Measurements from ENCODE around the gene SEC14L6. TPM values are rescaled to one million over a fixed set of nuclear protein-coding genes. Genes with fewer than 3 reads are reported as not detected.
"Not testable (repeated sequence)": the region's sequence is repeated elsewhere in the genome, so short reads cannot be mapped to it uniquely, and the experiment has no call there.

The SEC14L6 gene
- total RNA-seq, 1 donor from 2014 or later: 14.8 TPM

GRCh38 chr22:30552719-30553118, 6.2 kb upstream of the SEC14L6 start:
- H3K4me1 ChIP-seq: no peaks in the 10 kb centered on the region
- DNase-seq (no peak), ATAC-seq (no peak)
- H3K4me3 ChIP-seq: no peak overlapping the region
- no peak for TF ChIP-seq CTCF (IDR thresholded peaks at IDR 0.05)
- H3K36me3 ChIP-seq: no peaks in the 10 kb centered on the region
- H3K27me3 ChIP-seq (ENCODE audit: low read depth): no peaks in the 10 kb centered on the region
- intact Hi-C loops (cut with DNase I): no loop called here
- no peak overlapping the region for H3K27ac ChIP-seq
- no peaks in the 10 kb centered on the region for H3K9me3 ChIP-seq

GRCh38 chr22:30551813-30552212, 5.3 kb upstream of the SEC14L6 start:
- ATAC-seq; H3K27me3 ChIP-seq (ENCODE audit: low read depth); intact Hi-C loops (cut with DNase I); H3K4me3 ChIP-seq; H3K9me3 ChIP-seq; H3K36me3 ChIP-seq; DNase-seq; H3K27ac ChIP-seq; H3K4me1 ChIP-seq: not testable (repeated sequence)

GRCh38 chr22:30547188-30547587, 647 bp upstream of the SEC14L6 start:
- H3K27me3 ChIP-seq (ENCODE audit: low read depth): peaks cover 10% of the 10 kb centered on the region

GRCh38 chr22:30542811-30543188, 3.7 kb downstream of the SEC14L6 start:
- intact Hi-C loops (cut with DNase I): no loop called here
- Histone ChIP-seq H3K27ac (peak overlapping the region; percentile 65), H3K27me3 (ENCODE audit: low read depth) (peaks cover 18% of the 10 kb centered on the region), H3K36me3 (no peaks in the 10 kb centered on the region), H3K9me3 (no peaks in the 10 kb centered on the region), H3K4me1 (peaks cover 5% of the 10 kb centered on the region), H3K4me3 (peak overlapping the region; percentile 51)
- DNase-seq: no peak
- no peak for TF ChIP-seq CTCF (IDR thresholded peaks at IDR 0.05)
- ATAC-seq: no peak

More at GRCh38 chr22:30547188-30547587, 647 bp upstream of the SEC14L6 start:
- intact Hi-C loops (cut with DNase I): no loop called here
- Histone ChIP-seq H3K4me3 (no peak overlapping the region), H3K9me3 (no peaks in the 10 kb centered on the region), H3K36me3 (no peaks in the 10 kb centered on the region), H3K4me1 (peaks cover 5% of the 10 kb centered on the region), H3K27ac (no peak overlapping the region)
- DNase-seq: no peak
- ATAC-seq: no peak
- TF ChIP-seq CTCF (IDR thresholded peaks at IDR 0.05): no peak

- peak; percentile 78 for ATAC-seq
- no peak for TF ChIP-seq CTCF (IDR thresholded peaks at IDR 0.05)
- intact Hi-C loops (cut with DNase I): no loop called here
Measured at GRCh38 chr22:30541961-30542810, 4.4 kb downstream of the SEC14L6 start.

GRCh38 chr22:30541511-30541910, 5.0 kb downstream of the SEC14L6 start:
- H3K9me3 ChIP-seq; H3K4me1 ChIP-seq; H3K36me3 ChIP-seq; intact Hi-C loops (cut with DNase I); DNase-seq: not testable (repeated sequence)
- ATAC-seq: peak; percentile 38 to 42
- Histone ChIP-seq H3K4me3 (peak overlapping the region; percentile 51), H3K27ac (peak overlapping the region; percentile 65), H3K27me3 (ENCODE audit: low read depth) (peaks cover 18% of the 10 kb centered on the region)

More at GRCh38 chr22:30541961-30542810, 4.4 kb downstream of the SEC14L6 start:
- Histone ChIP-seq H3K9me3 (no peaks in the 10 kb centered on the region), H3K27me3 (ENCODE audit: low read depth) (peaks cover 18% of the 10 kb centered on the region), H3K4me3 (peak overlapping the region; percentile 51), H3K36me3 (no peaks in the 10 kb centered on the region), H3K4me1 (peaks cover 5% of the 10 kb centered on the region), H3K27ac (peak overlapping the region; percentile 65)
- DNase-seq: peak; percentile 57

Measured in lower lobe of right lung (tissue), 2 donors.